H1 (cell line): ENCODE data around the gene GPSM1. TPM values are rescaled to one million over a fixed set of nuclear protein-coding genes. Genes with fewer than 3 reads are reported as not detected.
A peak's percentile ranks its signal among the peaks of the same experiment; 100 is the strongest.

Experiments
- CTCF ChIA-PET: fragments of 300-600 bp; sonication (Branson Sonifier 250); formaldehyde crosslinking; loops from one replicate; lab custom pipeline; 2021; ENCODE audit not compliant: partially characterized antibody; lab: Charles Lee
- POLR2A ChIA-PET: fragments of 300-600 bp; sonication (Branson Sonifier 250); formaldehyde crosslinking; loops from one replicate; lab custom pipeline; 2021; ENCODE audit warnings: inconsistent platforms; ENCODE audit not compliant: partially characterized antibody; lab: Charles Lee
- DNase-seq, 2 experiments: peaks; one replicate each; pipeline versions ENCODE4 v3.0.0 to v3.0.0-alpha.2; 2010 to 2022; ENCODE audit warnings: low spot score in 2 of 2, low read depth in 1 of 2, mixed read lengths in 1 of 2
- FAIRE-seq: peaks from 2 replicates; lab custom pipeline; 2011; peaks lifted over from hg19 to GRCh38; lab: Jason Lieb, UNC
- H2AFZ ChIP-seq: 2 replicates; pipeline ENCODE4 v1.8.1; 2012; ENCODE audit warnings: low read length, inconsistent platforms
- H2AK5ac ChIP-seq: 2 replicates; pipeline ENCODE4 v1.6.1; 2013; ENCODE audit warnings: low read depth, low read length
- H2BK120ac ChIP-seq: replicated peaks from 2 replicates; pipeline ENCODE3; 2013; ENCODE audit warnings: low read depth, low read length, inconsistent platforms
- H2BK12ac ChIP-seq: 2 replicates; pipeline ENCODE4 v1.6.1; 2013; ENCODE audit warnings: low read depth, low read length
- H2BK15ac ChIP-seq: 2 replicates; pipeline ENCODE4 v1.6.1; 2013; ENCODE audit warnings: low read length
- H2BK20ac ChIP-seq: 2 replicates; pipeline ENCODE4 v1.6.1; 2013; ENCODE audit warnings: low read length
- H2BK5ac ChIP-seq: 2 replicates; pipeline ENCODE4 v1.6.1; 2013; ENCODE audit warnings: low read depth, low read length
- H3K14ac ChIP-seq: 2 replicates; pipeline ENCODE4 v1.6.1; 2013; ENCODE audit warnings: inconsistent platforms; ENCODE audit not compliant: insufficient read length
- H3K18ac ChIP-seq: 2 replicates; pipeline ENCODE4 v1.6.1; 2013; ENCODE audit warnings: low read length; ENCODE audit errors: extremely low read depth
- H3K23ac ChIP-seq: 2 replicates; pipeline ENCODE4 v1.6.1; 2013; ENCODE audit warnings: inconsistent platforms; ENCODE audit not compliant: insufficient read length
- H3K23me2 ChIP-seq: 2 replicates; pipeline ENCODE4 v1.6.1; 2013; ENCODE audit warnings: low read depth, low read length
- H3K27ac ChIP-seq: 2 replicates; pipeline ENCODE4 v1.6.1; 2011; ENCODE audit warnings: low read depth, low read length, inconsistent platforms
- H3K27me3 ChIP-seq, 4 experiments: replicated peaks in 1 of 4; 1 replicate in 1 of 4; 2 replicates in 3 of 4; pipeline versions ENCODE4 v1.6.1 to v1.8.1; 2011 to 2013; ENCODE audit warnings: low read length in 3 of 4, mild to moderate bottlenecking in 3 of 4, inconsistent platforms in 2 of 4, mixed read lengths in 2 of 4, moderate library complexity in 1 of 4; ENCODE audit not compliant: control insufficient read depth in 3 of 4, insufficient read depth in 3 of 4; ENCODE audit errors: extremely low read depth in 1 of 4
- H3K36me3 ChIP-seq, 4 experiments: 2 replicates each; pipeline versions ENCODE4 v1.6.1 to v1.8.1; 2011 to 2013; ENCODE audit warnings: mild to moderate bottlenecking in 4 of 4, low read length in 3 of 4, moderate library complexity in 2 of 4, control low read depth in 1 of 4, inconsistent platforms in 1 of 4; ENCODE audit not compliant: insufficient read depth in 4 of 4, control insufficient read depth in 2 of 4
- H3K4ac ChIP-seq: replicated peaks from 2 replicates; pipeline ENCODE3; 2013; ENCODE audit warnings: low read length, low read depth, mixed read lengths, inconsistent platforms; ENCODE audit not compliant: insufficient read length
- H3K4me1 ChIP-seq, 4 experiments: replicated peaks in 1 of 4; 1 replicate in 1 of 4; 2 replicates in 3 of 4; pipeline versions ENCODE4 v1.6.1 to v1.8.1; 2011 to 2013; ENCODE audit warnings: low read length in 3 of 4, inconsistent platforms in 2 of 4, mixed read lengths in 1 of 4; ENCODE audit not compliant: insufficient read depth in 4 of 4, control insufficient read depth in 3 of 4
- H3K4me2 ChIP-seq, 2 experiments: 2 replicates each; pipeline versions ENCODE4 v1.6.1 to v1.8.1; 2011 to 2013; ENCODE audit warnings: low read depth in 2 of 2, low read length in 2 of 2, control low read depth in 1 of 2, inconsistent platforms in 1 of 2, mild to moderate bottlenecking in 1 of 2; ENCODE audit not compliant: insufficient read depth in 1 of 2
- H3K4me3 ChIP-seq, 4 experiments: fragments of 200-600, 300-600 bp in 1 of 4; sonication (generic), shearing (Covaris generic), sonication (Bioruptor Twin) in 1 of 4; 2 replicates each; pipeline versions ENCODE4 v1.5.1 to v1.8.1; 2011 to 2016; ENCODE audit warnings: low read length in 4 of 4, low read depth in 3 of 4, control low read depth in 2 of 4, inconsistent platforms in 2 of 4, mild to moderate bottlenecking in 2 of 4, mixed read lengths in 1 of 4, moderate library complexity in 1 of 4; ENCODE audit not compliant: insufficient read depth in 2 of 4; ENCODE audit errors: extremely low read depth in 1 of 4
- H3K56ac ChIP-seq: replicated peaks from 2 replicates; pipeline ENCODE3; 2013; ENCODE audit warnings: low read depth, mild to moderate bottlenecking, mixed read lengths, low read length, inconsistent platforms; ENCODE audit not compliant: insufficient read length
- H3K79me1 ChIP-seq: 2 replicates; pipeline ENCODE4 v1.6.1; 2013; ENCODE audit warnings: low read depth, low read length, control low read depth
- H3K79me2 ChIP-seq, 2 experiments: 2 replicates each; pipeline versions ENCODE4 v1.6.1 to v1.8.1; 2012 to 2013; ENCODE audit warnings: low read length in 2 of 2, mild to moderate bottlenecking in 2 of 2, inconsistent platforms in 1 of 2; ENCODE audit not compliant: insufficient read depth in 2 of 2, control insufficient read depth in 1 of 2
- H3K9ac ChIP-seq, 4 experiments: replicated peaks in 1 of 4; 1 replicate in 1 of 4; 2 replicates in 3 of 4; pipeline versions ENCODE4 v1.6.1 to v1.8.1; 2011 to 2013; ENCODE audit warnings: low read depth in 3 of 4, low read length in 3 of 4, control low read depth in 2 of 4, mild to moderate bottlenecking in 2 of 4, moderate library complexity in 2 of 4, inconsistent platforms in 1 of 4; ENCODE audit errors: extremely low read depth in 1 of 4
- H3K9me3 ChIP-seq, 2 experiments: 2 replicates each; pipeline versions ENCODE4 v1.6.1 to v1.8.1; 2012 to 2013; ENCODE audit warnings: mild to moderate bottlenecking in 2 of 2, moderate library complexity in 2 of 2, control low read depth in 1 of 2, inconsistent platforms in 1 of 2, low read depth in 1 of 2, low read length in 1 of 2, mixed read lengths in 1 of 2; ENCODE audit not compliant: insufficient read depth in 2 of 2
- H4K20me1 ChIP-seq, 2 experiments: replicated peaks in 1 of 2; 2 replicates each; pipeline versions ENCODE3 to v1.8.1; 2011 to 2013; ENCODE audit warnings: inconsistent platforms in 2 of 2, low read length in 2 of 2, mild to moderate bottlenecking in 1 of 2; ENCODE audit not compliant: insufficient read depth in 2 of 2, control insufficient read depth in 1 of 2
- H4K5ac ChIP-seq: 2 replicates; pipeline ENCODE4 v1.6.1; 2013; ENCODE audit warnings: low read length, low read depth, mixed read lengths, inconsistent platforms; ENCODE audit not compliant: insufficient read length
- H4K8ac ChIP-seq: 2 replicates; pipeline ENCODE4 v1.8.0; 2013; ENCODE audit warnings: mild to moderate bottlenecking, moderate library complexity, low read length, inconsistent platforms; ENCODE audit not compliant: insufficient read depth; ENCODE audit errors: extremely low read depth
- H4K91ac ChIP-seq: replicated peaks from 2 replicates; pipeline ENCODE3; 2013; ENCODE audit warnings: low read length, mixed read lengths, inconsistent platforms; ENCODE audit not compliant: insufficient read length
- BACH1 ChIP-seq: IDR thresholded peaks from 2 replicates; pipeline ENCODE4 v1.6.1; 2012; ENCODE audit warnings: low read length, improper control_type of control experiment
- CBX5 ChIP-seq: fragments of 300-800, 300-1000 bp; sonication (generic); IDR thresholded peaks from 2 replicates; pipeline ENCODE4 v1.7.1; 2016; ENCODE audit warnings: antibody characterized with exemption, low read length, low read depth
- CEBPB ChIP-seq: IDR thresholded peaks from 2 replicates; pipeline ENCODE4 v1.6.1; 2012; ENCODE audit warnings: low read depth, low read length
- CREB1 ChIP-seq: IDR thresholded peaks from 2 replicates; pipeline ENCODE4 v1.6.1; 2012; ENCODE audit warnings: inconsistent platforms
- FOSL1 ChIP-seq: IDR thresholded peaks from 2 replicates; pipeline ENCODE4 v1.6.1; 2011; ENCODE audit warnings: mild to moderate bottlenecking, low read depth, low read length, moderate library complexity; ENCODE audit not compliant: insufficient read depth
- NANOG ChIP-seq: IDR thresholded peaks from 2 replicates; pipeline ENCODE4 v1.6.1; 2011; ENCODE audit warnings: low read length, low read depth, mild to moderate bottlenecking, inconsistent platforms; ENCODE audit not compliant: insufficient read depth, poor library complexity, severe bottlenecking
- RBBP5 ChIP-seq: IDR thresholded peaks from 2 replicates; pipeline ENCODE4 v1.7.1; 2012; ENCODE audit warnings: low read depth, mild to moderate bottlenecking, inconsistent platforms, low read length, moderate library complexity, borderline replicate concordance
- RFX5 ChIP-seq: IDR thresholded peaks from 2 replicates; pipeline ENCODE4 v1.6.1; 2011; ENCODE audit warnings: low read depth, low read length, improper control_type of control experiment, borderline replicate concordance
- SP1 ChIP-seq: IDR thresholded peaks from 2 replicates; pipeline ENCODE4 v1.6.1; 2011; ENCODE audit warnings: low read depth, low read length
- SUZ12 ChIP-seq: fragments of 200-600 bp; sonication (generic); IDR thresholded peaks from 2 replicates; pipeline ENCODE4 v1.6.1; 2012; ENCODE audit warnings: mild to moderate bottlenecking, inconsistent platforms, low read length, moderate library complexity, mixed read lengths
- TAF1 ChIP-seq: IDR thresholded peaks from 2 replicates; pipeline ENCODE4 v1.6.1; 2011; ENCODE audit warnings: mild to moderate bottlenecking, low read depth, low read length
- TAF7 ChIP-seq: optimal IDR thresholded peaks from 2 replicates; pipeline ENCODE3; 2011; ENCODE audit warnings: low read depth, mild to moderate bottlenecking, inconsistent platforms, low read length, moderate library complexity, borderline replicate concordance
- YY1 ChIP-seq: IDR thresholded peaks from 2 replicates; pipeline ENCODE4 v1.6.1; 2011; ENCODE audit warnings: low read depth, mild to moderate bottlenecking, low read length
- WGBS, 2 experiments: shearing (Covaris generic) in 1 of 2; methylation state at CpG; one replicate each; pipeline versions ENCODE4 v1.1.6 to v1.1.7; 2013 to 2015; ENCODE audit warnings: low lambda C conversion rate in 2 of 2, mixed read lengths in 2 of 2, inconsistent platforms in 1 of 2, low coverage in 1 of 2, missing lambda C conversion rate in 1 of 2; ENCODE audit not compliant: insufficient replicate concordance in 2 of 2, insufficient coverage in 1 of 2, insufficient read length in 1 of 2; ENCODE audit errors: extremely low coverage in 1 of 2, missing lambda C conversion rate in 1 of 2; 5-methylcytosine and 5-hydroxymethylcytosine counted together
- polyA plus RNA-seq, 7 experiments: library from polyadenylated mRNA; depleted of rRNA in 3 of 7; stranded (reverse) in 5 of 7; unstranded in 2 of 7; fragments of >200 nt in 5 of 7; fragments of 200-250 nt in 2 of 7; gene quantifications; 1 replicate in 5 of 7; 2 replicates in 1 of 7; 4 replicates in 1 of 7; pipeline versions ENCODE4 v1.2.1 to v1.2.3, GENCODE V29; 2011 to 2013; ENCODE audit warnings: missing spikeins in 2 of 7, mixed read lengths in 2 of 7
- total RNA-seq: library from RNA; stranded (reverse); fragmentation: NEBNext Ultra II Directional; extraction: Animal tissue kit (Norgen Biotek cat#: 25700); gene quantifications from 2 replicates; pipeline ENCODE4 v1.2.1, GENCODE V29; 2021
- TF ChIP-seq, protein P1 (sequence below): IDR thresholded peaks from 2 replicates; pipeline ENCODE4 v1.6.1; 2011; ENCODE audit warnings: low read depth, mild to moderate bottlenecking, low read length; ENCODE audit not compliant: insufficient read depth

GPSM1 gene
- total and polyA plus RNA-seq, 2 of the 8 experiments (the other 6 are each of a cell fraction or from before 2014, with no cell fraction given): 12.8 to 18.0 TPM

DNA sequence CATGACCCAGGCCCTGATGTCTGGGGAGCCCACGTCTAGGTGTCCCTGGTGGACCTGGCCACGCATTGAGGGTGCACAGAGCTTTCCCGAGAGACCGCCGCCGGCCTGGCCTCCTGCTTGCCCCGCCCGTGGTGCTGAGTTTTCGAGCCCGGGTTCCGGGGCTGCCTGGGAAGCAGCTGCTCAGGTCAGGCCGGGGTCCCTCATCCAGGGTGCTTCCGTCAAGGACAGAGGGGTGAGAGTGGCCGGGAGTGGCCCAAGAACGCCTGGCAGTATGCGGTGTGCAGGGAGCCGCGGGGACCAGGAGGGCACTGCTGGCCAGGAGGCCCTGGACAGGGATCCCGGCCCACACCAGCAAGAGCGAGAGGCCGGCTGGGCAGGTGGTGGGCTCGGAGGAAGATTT, 43.0 kb upstream of the GPSM1 start:
- no peak overlapping the region for H2BK20ac ChIP-seq
- H3K14ac ChIP-seq: no peak overlapping the region
- no peak overlapping the region for H3K9ac ChIP-seq
- H4K91ac ChIP-seq: no peak overlapping the region
- H3K18ac ChIP-seq: no peak overlapping the region; the same call in 1 of the 2 replicates
- FAIRE-seq: no peak
- H3K27me3 ChIP-seq: no peaks in the 10 kb centered on the region
- no peaks in the 10 kb centered on the region for H3K9me3 ChIP-seq
- DNase-seq: no peak
- H3K27ac ChIP-seq: no peak overlapping the region
- no peak overlapping the region for H2AK5ac ChIP-seq
- no peak overlapping the region for H4K8ac ChIP-seq
- no peak overlapping the region for H2BK5ac ChIP-seq
- no peaks in the 10 kb centered on the region for H3K23me2 ChIP-seq
- no peaks in the 10 kb centered on the region for H3K79me1 ChIP-seq
- H3K23ac ChIP-seq: no peak overlapping the region
- WGBS, 2 experiments: 81% methylated on average over 19 of the region's 22 CpGs; no CpG with 5 or more reads in 1 of the 2 experiments
- H4K5ac ChIP-seq: no peak overlapping the region
- peak overlapping the region; percentile 87; the same call in 1 of the 2 replicates for H2BK12ac ChIP-seq
- H3K56ac ChIP-seq: no peak overlapping the region
- 0 out of 2 replicates have a peak overlapping the region, but pooled peaks have one; percentile 48 for H2AFZ ChIP-seq
- no peak overlapping the region for H3K4ac ChIP-seq
- no peaks in the 10 kb centered on the region for H3K79me2 ChIP-seq
- H4K20me1 ChIP-seq: no peaks in the 10 kb centered on the region
- no peaks in the 10 kb centered on the region for H3K36me3 ChIP-seq
- ChIA-PET POLR2A (no interaction called here), CTCF (interaction anchor here (0.7 to 5.2 kb wide), 30 partner anchors 8 to 150 kb away, joined by 3 to 40 read pairs (median 5); partner anchors contain the start of gene DNLZ)
- H3K4me1 ChIP-seq: peaks cover 0 to 4% (median 2%) of the 10 kb centered on the region in 4 experiments; a peak in 3 of 7 replicates
- 0 out of 4 replicates have a peak overlapping the region, but pooled peaks of 1 of the 2 experiments have one; percentile 32 for H3K4me2 ChIP-seq
- no peak overlapping the region for H2BK120ac ChIP-seq
- H2BK15ac ChIP-seq: peak overlapping the region; percentile 61; the same call in 1 of the 2 replicates
- no peak overlapping the region for H3K4me3 ChIP-seq
- no peak for TF ChIP-seq YY1
- TF ChIP-seq NANOG: no peak
- TF ChIP-seq CBX5: no peak
- no peak for TF ChIP-seq FOSL1
- TF ChIP-seq CEBPB: no peak
- no peak for TF ChIP-seq CREB1
- no peak for TF ChIP-seq TAF1
- no peak for TF ChIP-seq BACH1
- TF ChIP-seq, protein P1, sequence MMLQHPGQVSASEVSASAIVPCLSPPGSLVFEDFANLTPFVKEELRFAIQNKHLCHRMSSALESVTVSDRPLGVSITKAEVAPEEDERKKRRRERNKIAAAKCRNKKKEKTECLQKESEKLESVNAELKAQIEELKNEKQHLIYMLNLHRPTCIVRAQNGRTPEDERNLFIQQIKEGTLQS: no peak
- no peak for TF ChIP-seq RFX5
- no peak for TF ChIP-seq RBBP5
- no peak for TF ChIP-seq SUZ12
- no peak for TF ChIP-seq TAF7
- TF ChIP-seq SP1: no peak
